Ecto neural progenitor cell (in vitro differentiated cells): Measurements from ENCODE around the gene PCBP2.
"Not testable (repeated sequence)": the region's sequence is repeated elsewhere in the genome, so short reads cannot be mapped to it uniquely, and the experiment has no call there.

Source experiments
- DNase-seq: peaks from one replicate; pipeline ENCODE4 v3.0.0-alpha.2; 2018; ENCODE audit warnings: low spot score

PCBP2 gene

DNA sequence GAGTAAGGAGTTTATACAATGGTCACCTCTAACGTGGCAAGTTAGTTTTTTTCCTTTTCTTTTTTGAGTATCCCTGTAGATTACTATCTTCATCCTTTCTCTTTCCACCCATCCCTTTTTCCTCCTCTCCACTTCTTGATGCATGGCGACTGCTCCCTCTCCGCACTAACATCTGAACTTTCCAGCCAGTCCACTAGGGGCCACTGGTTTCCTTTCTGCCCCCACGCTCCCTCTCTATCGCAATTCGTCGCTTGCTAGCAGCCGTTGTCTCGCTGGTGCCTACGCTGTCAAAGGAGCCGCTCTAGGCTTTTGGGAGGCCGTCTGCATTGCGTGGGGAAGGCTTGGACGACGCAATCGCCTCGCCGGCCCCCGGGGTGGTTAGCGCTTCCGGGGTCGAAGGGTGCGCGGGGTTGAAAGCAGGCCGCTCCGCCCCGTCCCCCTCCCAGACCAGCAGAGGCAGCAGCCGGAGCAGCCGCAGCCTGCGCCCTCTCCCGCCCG, at the start of gene PCBP2:
Gene PCBP2 (plus strand): TSS at position 442 of the 498 bp plus-strand sequence. CDS start 2,699 bp downstream, outside the sequence.
- DNase-seq, result peak; percentile 100

DNA sequence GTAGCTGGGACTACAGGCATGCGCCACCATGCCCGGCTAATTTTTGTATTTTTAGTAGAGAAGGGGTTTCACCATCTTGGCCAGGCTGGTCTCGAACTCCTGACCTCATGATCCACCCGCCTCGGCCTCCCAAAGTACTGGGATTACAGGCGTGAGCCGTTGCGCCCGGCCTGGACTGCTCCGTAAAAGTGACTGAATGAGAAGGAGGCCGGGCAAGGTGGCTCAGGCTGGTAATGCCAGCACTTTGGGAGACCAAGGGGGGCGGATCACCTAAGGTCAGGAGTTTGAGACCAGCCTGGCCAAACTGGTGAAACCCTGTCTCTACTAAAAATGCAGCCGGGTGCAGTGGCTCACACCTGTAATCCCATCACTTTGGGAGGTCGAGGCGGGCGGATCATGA, 49.6 kb upstream of the PCBP2 start:
- not testable (repeated sequence) for DNase-seq

DNA sequence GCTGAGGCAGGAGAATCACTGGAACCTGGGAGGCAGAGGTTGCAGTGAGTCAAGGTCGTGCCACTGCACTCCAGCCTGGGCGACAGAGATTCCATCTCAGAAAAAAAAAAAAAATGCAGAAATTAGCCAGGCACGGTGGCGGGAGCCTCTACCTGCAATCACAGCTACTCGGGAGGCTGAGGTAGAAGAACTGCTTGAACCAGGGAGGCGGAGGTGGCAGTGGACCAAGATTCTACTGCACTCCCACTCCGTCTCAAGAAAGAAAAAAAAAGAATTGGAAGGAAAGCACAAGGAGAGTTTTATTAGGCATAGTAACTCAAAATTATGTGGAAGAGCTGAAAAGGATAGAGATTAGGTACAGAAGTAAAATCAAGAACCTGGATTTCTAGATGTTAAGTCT, 49.0 kb upstream of the PCBP2 start:
- DNase-seq, result no peak

DNA sequence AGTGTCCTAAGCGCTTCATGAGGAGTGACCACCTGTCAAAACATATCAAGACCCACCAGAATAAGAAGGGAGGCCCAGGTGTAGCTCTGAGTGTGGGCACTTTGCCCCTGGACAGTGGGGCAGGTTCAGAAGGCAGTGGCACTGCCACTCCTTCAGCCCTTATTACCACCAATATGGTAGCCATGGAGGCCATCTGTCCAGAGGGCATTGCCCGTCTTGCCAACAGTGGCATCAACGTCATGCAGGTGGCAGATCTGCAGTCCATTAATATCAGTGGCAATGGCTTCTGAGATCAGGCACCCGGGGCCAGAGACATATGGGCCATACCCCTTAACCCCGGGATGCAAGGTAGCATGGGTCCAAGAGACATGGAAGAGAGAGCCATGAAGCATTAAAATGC, 41.0 kb upstream of the PCBP2 start:
- DNase-seq, result no peak

DNA sequence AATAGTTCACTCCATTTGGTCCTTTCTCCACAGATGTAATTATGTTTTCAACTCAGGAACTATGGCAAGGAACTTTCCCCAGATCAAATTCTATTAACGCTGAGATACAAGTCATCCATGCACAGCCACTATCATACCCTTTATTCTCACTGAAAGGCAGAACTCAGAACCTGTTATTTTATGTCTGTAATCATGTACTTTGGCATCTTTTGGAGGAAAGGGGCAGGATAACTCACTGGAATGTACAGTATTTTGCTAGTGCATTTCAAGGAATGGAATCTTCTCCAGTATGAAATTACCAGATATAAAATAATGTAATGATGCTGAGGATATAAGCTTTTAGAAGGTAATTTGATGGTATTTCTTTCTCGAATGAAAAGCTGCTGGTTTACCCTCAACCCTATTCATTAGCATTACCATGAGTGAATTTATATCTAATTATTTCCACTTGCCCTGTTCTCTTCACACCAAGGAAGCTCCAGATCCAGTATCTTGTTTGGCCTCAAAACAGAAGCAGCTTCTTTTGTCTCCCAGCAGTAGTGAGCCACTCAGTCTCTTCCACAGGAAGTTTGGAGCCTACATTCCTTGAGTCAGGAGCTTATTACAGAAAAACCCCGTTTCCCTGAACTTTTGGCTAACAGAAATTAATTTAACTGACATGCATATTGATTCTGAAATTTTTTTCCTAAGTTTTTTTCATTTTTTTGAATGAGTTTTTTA, 38.3 kb upstream of the PCBP2 start:
- no peak for DNase-seq

DNA sequence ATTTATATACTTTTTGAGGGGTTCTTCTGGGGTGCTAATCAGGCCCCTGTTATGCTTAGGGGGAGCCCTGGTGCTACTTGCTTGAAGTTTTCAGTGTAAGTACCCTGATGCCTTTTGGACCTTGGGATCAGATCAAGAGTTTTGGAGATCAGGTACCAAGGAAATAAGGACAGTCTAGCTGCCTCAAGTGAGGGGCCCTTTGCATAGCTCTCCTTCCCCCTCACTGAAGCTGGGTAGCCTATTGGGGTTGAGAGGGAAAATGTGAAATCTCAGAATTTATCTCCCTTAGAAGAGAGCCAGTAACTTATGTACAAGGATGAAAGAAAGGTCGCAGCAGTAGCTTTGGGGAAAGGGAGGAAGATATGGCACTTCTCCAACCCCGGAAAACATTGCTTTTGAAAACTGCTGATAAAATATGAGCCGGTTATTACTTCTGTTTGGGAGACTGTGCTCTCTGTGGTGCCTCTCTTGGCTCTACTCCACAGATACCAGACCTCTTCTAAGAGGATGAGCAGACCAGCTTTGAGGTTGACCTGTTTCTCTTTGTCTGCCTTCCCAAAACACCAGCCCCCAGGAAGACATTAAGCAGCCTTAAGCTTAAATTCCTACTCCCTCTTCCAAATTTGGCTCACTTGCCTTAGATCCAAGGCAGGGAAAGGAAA, 37.0 kb upstream of the PCBP2 start:
- no peak for DNase-seq

DNA sequence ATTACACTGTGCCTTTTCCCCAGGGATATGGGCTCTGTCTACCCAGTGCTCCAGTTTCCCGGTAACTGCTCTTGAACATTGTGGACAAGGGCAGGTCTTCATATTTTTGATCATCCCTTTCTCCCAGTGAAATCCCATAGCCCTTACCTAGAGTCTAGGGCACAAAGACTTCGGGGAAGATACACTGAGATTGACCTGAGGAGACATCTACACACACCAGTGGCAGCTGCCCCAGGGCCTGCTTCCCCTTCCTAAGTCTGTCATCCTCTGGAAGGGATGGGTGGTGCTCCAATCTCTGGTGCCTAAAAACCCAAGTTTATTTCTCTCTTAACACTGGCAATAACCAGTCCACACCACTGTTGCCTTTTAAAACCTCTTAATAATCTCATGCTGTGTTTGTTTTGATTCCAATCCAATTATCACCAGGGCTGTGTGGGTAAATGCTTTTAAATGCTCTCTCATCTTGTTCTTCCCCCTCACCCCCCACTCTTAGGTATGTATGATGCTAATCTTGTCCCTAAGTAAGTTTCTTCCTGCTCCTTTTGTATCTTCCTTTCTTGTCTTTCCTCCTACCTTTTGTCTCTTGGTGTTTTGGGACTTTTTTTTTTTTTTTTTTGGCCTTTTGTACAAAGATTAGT, 36.0 kb upstream of the PCBP2 start:
- DNase-seq, result peak; percentile 59

DNA sequence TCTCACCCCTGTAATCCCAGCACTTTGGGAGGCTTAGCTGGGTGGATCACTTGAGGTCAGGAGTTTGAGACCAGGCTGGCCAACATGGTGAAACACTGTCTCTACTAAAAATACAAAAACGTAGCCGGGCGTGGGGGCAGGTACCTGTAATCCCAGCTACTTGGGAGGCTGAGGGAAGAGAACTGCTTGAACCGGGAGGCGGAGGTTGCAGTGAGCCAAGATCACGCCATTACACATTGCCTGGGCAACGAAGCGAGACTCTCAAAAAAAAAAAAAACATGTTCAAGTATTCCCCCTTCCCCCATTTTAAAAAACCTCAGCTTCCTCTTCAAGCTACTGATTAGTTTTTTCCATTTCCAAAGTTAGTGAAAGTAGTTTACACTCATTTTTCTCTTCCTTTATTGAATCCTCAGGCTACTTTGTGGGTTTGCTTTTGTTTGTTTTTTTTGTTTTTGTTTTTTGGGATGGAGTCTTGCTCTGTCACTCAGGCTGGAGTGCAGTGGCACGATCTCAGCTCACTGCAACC, 34.5 kb upstream of the PCBP2 start:
- DNase-seq, result not testable (repeated sequence)

DNA sequence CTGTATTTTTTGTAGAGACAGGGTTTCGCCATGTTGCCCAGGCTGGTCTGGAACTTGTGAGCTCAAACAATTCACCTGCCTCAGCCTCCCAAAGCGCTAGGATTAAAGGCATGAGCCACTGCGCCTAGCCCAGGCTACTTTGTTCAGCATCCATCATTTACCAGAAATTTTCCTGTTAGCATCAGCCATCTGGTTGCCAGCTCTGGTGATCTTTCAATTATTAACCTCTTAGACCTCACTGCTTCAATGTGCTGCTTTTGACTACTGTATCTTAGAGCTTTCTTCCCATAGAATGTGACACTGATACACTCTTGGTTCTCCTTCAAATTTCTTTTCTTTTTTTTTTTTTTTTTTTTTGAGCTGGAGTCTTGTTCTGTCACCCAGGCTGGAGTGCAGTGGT, 33.7 kb upstream of the PCBP2 start:
- DNase-seq, result no peak

DNA sequence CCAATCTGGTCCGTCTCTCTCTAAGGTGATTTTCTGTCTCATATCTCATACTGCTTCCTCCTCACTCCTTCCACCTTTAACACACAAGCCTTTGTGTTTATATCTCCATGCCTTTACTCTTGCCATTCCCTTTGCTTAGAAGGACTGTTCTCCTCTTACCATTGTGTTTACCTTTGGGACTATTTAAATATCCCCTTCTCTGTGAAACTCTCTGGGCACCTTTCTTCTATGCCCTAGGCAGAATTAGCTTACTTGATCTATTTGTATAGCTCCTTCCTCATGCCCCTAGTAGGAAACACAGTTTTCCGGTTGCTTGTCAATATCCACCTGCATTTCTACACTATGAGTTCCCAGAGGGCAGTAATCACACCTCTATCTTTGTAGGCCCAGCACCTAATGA, 32.1 kb upstream of the PCBP2 start:
- no peak for DNase-seq

DNA sequence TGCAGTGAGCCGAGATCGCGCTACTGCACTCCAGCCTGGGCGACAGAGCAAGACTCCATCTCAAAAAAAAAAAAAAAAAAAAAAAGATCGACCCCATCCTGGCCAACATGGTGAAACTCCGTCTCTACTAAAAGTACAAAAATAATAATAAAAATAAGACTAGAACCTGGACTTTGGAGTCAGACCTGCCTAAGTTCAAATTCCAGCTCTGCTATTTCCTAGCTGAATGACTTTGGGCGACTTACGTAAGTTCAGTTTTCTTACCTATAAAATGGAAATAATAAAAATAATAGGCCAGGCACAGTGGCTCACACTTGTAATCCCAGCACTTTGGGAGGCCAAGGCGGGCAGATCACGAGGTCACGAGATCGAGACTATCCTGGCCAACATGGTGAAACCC, 29.7 kb upstream of the PCBP2 start:
- DNase-seq, result not testable (repeated sequence)

DNA sequence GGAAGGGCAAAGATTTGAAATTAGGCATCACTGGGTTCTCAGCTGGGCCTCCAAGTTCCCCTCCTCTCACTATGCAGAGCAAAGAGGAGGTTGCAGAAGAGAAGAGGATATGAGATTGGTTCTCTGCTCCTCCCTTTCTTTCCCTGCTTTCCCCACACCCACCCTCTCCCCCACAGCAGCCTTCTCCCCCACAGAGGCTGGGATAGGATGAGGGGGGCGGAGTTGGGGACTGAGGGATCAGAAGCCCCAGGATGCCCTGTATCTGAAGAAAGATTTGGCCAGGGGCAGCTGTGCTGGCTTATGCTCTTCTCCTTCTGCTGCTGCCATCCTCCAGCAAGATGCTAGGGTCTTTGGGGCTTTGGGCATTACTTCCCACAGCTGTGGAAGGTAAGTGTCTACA, 28.3 kb upstream of the PCBP2 start, which contains the start of gene AMHR2:
Gene AMHR2 (plus strand): TSS at position 259 of the 400 bp plus-strand sequence. CDS start 80 bp downstream, at position 339.
- peak; percentile 61 for DNase-seq

DNA sequence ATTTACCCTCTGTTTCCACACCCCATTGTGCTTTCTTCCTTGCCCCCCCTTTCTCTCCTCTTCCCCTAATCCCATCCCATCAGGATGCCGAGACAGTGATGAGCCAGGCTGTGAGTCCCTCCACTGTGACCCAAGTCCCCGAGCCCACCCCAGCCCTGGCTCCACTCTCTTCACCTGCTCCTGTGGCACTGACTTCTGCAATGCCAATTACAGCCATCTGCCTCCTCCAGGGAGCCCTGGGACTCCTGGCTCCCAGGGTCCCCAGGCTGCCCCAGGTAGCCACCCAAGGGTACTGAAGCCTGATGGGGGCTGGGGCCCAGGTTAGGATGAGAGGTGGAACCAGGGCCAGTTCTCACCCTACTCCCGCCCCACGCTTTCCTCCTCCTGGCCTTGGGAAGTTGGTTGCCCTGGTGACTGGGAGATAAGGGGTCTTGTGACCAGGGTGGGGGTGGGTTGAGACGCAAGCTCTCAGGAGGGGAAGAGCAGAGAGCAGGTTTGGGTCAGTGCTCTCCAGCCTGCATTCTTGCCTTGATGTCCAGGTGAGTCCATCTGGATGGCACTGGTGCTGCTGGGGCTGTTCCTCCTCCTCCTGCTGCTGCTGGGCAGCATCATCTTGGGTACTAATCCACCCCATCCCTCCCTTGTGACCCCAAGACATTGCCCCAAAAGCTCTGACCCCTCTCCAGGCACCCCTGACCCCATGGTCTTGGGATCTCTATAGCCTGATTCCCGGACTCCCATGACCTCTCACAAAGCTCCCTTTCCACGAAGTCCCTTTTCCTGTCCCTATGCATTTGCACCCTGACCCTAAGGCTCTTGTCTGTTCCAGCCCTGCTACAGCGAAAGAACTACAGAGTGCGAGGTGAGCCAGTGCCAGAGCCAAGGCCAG, 27.0 kb upstream of the PCBP2 start:
- no peak for DNase-seq

DNA sequence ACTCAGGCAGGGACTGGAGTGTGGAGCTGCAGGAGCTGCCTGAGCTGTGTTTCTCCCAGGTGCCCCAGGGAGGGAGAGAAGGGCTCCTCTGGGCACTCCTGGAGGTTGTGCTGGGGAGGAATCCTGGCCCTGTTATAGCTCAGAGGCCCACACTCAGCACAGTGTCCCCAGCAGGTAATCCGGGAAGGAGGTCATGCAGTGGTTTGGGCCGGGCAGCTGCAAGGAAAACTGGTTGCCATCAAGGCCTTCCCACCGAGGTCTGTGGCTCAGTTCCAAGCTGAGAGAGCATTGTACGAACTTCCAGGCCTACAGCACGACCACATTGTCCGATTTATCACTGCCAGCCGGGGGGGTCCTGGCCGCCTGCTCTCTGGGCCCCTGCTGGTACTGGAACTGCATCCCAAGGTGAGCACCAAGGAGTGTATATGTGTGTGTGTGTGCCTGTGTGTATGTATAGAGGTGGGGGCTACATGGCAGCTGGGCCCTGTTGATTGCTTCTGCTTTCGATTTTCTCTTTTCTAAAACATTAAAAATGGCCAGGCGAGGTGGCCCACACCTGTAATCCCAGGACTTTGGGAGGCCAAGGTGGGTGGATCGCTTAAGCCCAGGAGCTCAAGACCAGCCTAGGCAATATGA, 26.3 kb upstream of the PCBP2 start:
- no peak for DNase-seq

DNA sequence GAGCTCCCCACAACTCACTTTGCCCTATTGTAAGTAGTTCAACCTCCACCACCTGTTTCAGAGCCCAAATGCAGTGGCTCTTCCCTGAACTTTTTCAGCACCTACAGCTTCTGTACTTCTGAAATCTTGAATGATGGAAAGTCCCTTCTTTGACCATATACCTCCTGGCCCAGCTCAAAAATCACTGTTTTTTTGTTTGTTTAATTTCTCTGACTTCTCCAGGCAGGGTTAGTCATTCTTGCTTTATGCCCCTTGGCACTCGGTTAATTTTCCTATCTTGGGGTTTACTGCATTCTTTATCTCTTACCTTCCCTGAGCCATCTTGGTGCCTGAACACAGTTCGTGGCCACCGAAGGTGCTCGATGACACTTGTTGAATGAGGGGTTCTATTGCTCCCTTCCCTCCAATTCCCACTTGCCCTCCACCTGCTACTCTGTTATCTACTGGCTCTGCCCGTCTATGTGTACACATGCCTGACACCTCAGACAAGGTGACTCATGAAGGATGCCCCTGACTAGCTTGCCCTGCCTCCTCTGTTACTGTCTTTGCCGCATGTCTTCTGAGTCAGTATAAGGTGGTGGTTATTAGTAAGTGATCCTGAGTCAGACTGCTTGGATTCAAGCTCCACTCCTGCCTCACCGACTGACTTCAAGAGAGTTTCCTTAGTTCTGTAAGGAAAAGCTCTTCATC, 23.9 kb upstream of the PCBP2 start:
- DNase-seq, result no peak

DNA sequence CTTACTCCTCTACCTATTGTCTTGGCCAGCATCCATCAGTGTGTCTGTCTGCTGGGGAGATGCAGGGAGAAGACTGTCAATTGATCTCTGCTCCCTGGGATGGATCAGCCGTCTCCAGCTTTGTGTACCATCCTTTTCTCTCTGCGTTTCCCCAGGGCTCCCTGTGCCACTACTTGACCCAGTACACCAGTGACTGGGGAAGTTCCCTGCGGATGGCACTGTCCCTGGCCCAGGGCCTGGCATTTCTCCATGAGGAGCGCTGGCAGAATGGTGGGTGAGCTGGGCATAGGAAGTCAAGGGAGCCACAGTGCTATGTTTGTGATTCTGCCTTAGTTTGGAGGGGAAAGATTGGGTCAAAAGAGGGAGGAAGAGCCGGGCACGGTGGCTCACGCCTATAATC, 23.2 kb upstream of the PCBP2 start:
- DNase-seq, result no peak

DNA sequence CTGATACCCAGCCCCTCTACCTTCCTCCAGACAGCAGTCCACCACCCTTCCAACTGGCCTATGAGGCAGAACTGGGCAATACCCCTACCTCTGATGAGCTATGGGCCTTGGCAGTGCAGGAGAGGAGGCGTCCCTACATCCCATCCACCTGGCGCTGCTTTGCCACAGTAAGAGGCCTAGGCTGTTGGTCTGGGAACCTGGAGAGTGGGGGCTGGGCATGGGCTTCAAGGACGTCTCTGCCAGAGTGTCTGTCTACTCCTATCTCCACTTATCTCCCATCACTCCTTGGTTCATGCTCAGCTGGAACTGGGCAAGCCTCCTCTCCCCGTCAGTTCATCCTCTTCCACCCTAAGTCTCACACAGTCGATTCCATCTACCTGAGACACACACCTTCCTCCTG, 21.8 kb upstream of the PCBP2 start:
- no peak for DNase-seq

DNA sequence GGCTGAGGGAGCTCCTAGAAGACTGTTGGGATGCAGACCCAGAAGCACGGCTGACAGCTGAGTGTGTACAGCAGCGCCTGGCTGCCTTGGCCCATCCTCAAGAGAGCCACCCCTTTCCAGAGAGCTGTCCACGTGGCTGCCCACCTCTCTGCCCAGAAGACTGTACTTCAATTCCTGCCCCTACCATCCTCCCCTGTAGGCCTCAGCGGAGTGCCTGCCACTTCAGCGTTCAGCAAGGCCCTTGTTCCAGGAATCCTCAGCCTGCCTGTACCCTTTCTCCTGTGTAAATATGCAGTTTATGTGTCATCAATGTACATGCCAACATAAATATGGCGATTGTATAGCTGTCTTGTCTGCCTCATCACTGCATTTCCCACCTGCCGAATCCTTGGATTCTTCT, 20.7 kb upstream of the PCBP2 start:
- no peak for DNase-seq

DNA sequence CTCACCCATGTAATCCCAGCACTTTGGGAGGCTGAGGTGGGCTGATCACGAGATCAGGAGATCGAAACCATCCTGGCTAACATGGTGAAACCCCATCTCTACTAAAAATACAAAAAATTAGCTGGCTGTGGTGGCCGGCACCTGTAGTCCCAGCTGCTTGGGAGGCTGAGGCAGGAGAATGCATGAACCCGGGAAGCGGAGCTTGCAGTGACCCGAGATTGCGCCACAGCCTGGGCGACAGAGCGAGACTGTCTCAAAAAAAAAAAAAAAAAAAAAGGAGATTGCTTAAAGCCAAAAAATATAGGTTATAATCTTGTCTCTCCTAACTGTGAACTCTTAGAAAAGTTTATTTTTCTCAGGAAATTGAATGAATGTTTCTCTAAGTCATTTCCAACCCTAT, 16.6 kb upstream of the PCBP2 start:
- not testable (repeated sequence) for DNase-seq

DNA sequence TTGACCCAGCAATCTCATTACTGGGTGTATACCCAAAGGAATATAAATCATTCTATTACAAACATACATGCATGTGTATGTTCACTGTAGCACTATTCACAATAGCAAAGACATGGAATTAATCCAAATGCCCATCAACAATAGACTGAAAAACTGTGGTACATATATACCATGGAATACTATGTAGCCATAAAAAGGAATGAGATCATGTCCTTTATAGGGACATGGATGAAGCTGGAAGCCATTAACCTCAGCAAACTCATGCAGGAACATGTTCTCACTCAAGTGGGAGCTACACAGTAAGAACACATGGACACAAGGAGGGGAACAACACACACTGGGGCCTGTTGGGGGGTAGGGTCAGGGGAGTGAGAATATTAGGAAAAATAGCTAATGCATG, 12.3 kb upstream of the PCBP2 start:
- not testable (repeated sequence) for DNase-seq
